B cell (primary cell): Measurements from ENCODE around the gene C1orf115. TPM values are rescaled to one million over a fixed set of nuclear protein-coding genes. Genes with fewer than 3 reads are reported as not detected.
"Not testable (repeated sequence)": the region's sequence is repeated elsewhere in the genome, so short reads cannot be mapped to it uniquely, and the experiment has no call there.

Experiments used
- ATAC-seq: fragments of 200-7000 bp; cut with Tn5 transposase; one replicate; pipeline ENCODE4 v1.10.0; 2021; ENCODE audit warnings: low read depth, mild to moderate bottlenecking, moderate number of reproducible peaks, moderate library complexity
- CTCF ChIA-PET: fragments of 350-600 bp; sonication (Branson Sonifier 250); formaldehyde crosslinking; loops from one replicate; lab custom pipeline; 2021; ENCODE audit warnings: antibody characterized with exemption, inconsistent platforms; lab: Charles Lee
- POLR2A ChIA-PET: fragments of 350-600 bp; sonication (Branson Sonifier 250); formaldehyde crosslinking; loops from one replicate; lab custom pipeline; 2021; ENCODE audit warnings: antibody characterized with exemption; lab: Charles Lee
- DNase-seq: peaks from one replicate; pipeline ENCODE4 v3.0.0; 2013
- H2AFZ ChIP-seq: 2 replicates; pipeline ENCODE4 v1.6.1; 2012; ENCODE audit warnings: mild to moderate bottlenecking, low read depth, low read length; ENCODE audit not compliant: insufficient read depth, poor library complexity, severe bottlenecking
- H3K27ac ChIP-seq, 2 donors: 1 replicate in 1 of 2; 2 replicates in 1 of 2; pipeline ENCODE4 v1.5.1; 2012 to 2013; ENCODE audit warnings: low read length in 2 of 2, mild to moderate bottlenecking in 2 of 2, moderate library complexity in 1 of 2
- H3K27me3 ChIP-seq, 4 experiments: fragments of 200-600 bp in 1 of 4; sonication (generic) in 1 of 4; replicated peaks in 1 of 4; 1 replicate in 2 of 4; 2 replicates in 2 of 4; pipeline versions ENCODE4 v1.6.1 to v1.7.0; 2013 to 2016; ENCODE audit warnings: low read length in 3 of 4, mild to moderate bottlenecking in 2 of 4, mixed read lengths in 1 of 4, moderate library complexity in 1 of 4; ENCODE audit not compliant: insufficient read depth in 4 of 4, control insufficient read depth in 3 of 4; ENCODE audit errors: control extremely low read depth in 1 of 4
- H3K36me3 ChIP-seq, 2 experiments: replicated peaks in 1 of 2; 1 replicate in 1 of 2; 2 replicates in 1 of 2; pipeline versions ENCODE4 v1.6.1 to v1.7.1; 2013; ENCODE audit warnings: low read length in 1 of 2; ENCODE audit not compliant: insufficient read depth in 2 of 2, control insufficient read depth in 1 of 2; ENCODE audit errors: control extremely low read depth in 1 of 2, extremely low read depth in 1 of 2
- H3K4me1 ChIP-seq, 2 donors: fragments of 200-600 bp in 1 of 2; sonication (generic) in 1 of 2; 1 replicate in 1 of 2; 2 replicates in 1 of 2; pipeline versions ENCODE4 v1.5.1 to v1.6.1; 2013 to 2017; ENCODE audit warnings: low read length in 2 of 2; ENCODE audit not compliant: control insufficient read depth in 2 of 2, insufficient read depth in 2 of 2
- H3K4me2 ChIP-seq: replicated peaks from 2 replicates; pipeline ENCODE3; 2012; ENCODE audit warnings: mild to moderate bottlenecking, low read depth, low read length; ENCODE audit not compliant: poor library complexity, severe bottlenecking
- H3K4me3 ChIP-seq, 5 experiments: fragments of 200-600 bp in 1 of 5; sonication (generic) in 1 of 5; 1 replicate in 3 of 5; 2 replicates in 2 of 5; pipeline versions ENCODE4 v1.5.1 to v1.7.0; 2011 to 2016; ENCODE audit warnings: low read length in 4 of 5, mild to moderate bottlenecking in 4 of 5, low read depth in 2 of 5, control low read depth in 1 of 5, moderate library complexity in 1 of 5; ENCODE audit not compliant: insufficient read depth in 1 of 5; ENCODE audit errors: control extremely low read depth in 1 of 5, extremely low read depth in 1 of 5
- H3K79me2 ChIP-seq: fragments of 200-600 bp; sonication (generic); one replicate; pipeline ENCODE4 v1.6.0; 2016; ENCODE audit warnings: low read length; ENCODE audit not compliant: control insufficient read depth, insufficient read depth
- H3K9ac ChIP-seq: fragments of 200-600 bp; sonication (generic); 2 replicates; pipeline ENCODE4 v1.6.1; 2017; ENCODE audit warnings: mild to moderate bottlenecking, low read length, moderate library complexity
- H3K9me3 ChIP-seq, 3 donors: one replicate each; pipeline versions ENCODE4 v1.6.1 to v1.7.1; 2013; ENCODE audit warnings: low read length in 2 of 3; ENCODE audit not compliant: control insufficient read depth in 2 of 3, insufficient read depth in 1 of 3; ENCODE audit errors: control extremely low read depth in 1 of 3
- H4K20me1 ChIP-seq: 2 replicates; pipeline ENCODE4 v1.6.0; 2012; ENCODE audit warnings: mild to moderate bottlenecking, low read length; ENCODE audit not compliant: insufficient read depth, control insufficient read depth, poor library complexity, severe bottlenecking
- H3K27ac Mint-ChIP-seq: one replicate; pipeline ENCODE4 v1.8.0; 2021; ENCODE audit warnings: mixed read lengths
- H3K27me3 Mint-ChIP-seq: one replicate; pipeline ENCODE4 v1.8.0; 2021; ENCODE audit warnings: mixed read lengths
- H3K4me1 Mint-ChIP-seq: one replicate; pipeline ENCODE4 v1.8.0; 2021; ENCODE audit warnings: mixed read lengths
- H3K4me3 Mint-ChIP-seq: one replicate; pipeline ENCODE4 v1.8.0; 2021; ENCODE audit warnings: mixed read lengths
- H3K9me3 Mint-ChIP-seq: one replicate; pipeline ENCODE4 v1.8.0; 2022; ENCODE audit warnings: mixed read lengths; ENCODE audit not compliant: insufficient read depth
- CTCF ChIP-seq: fragments of 200-600 bp; IDR thresholded peaks from one replicate; pipeline ENCODE4 v1.8.0; 2022; ENCODE audit warnings: antibody characterized with exemption, mild to moderate bottlenecking
- EZH2 ChIP-seq: IDR thresholded peaks from 2 replicates; pipeline ENCODE4 v1.6.1; 2012; ENCODE audit warnings: borderline replicate concordance, low read depth, mild to moderate bottlenecking, moderate library complexity, low read length; ENCODE audit not compliant: insufficient read depth, poor library complexity, severe bottlenecking
- WGBS: methylation state at CpG from one replicate; pipeline ENCODE4 v1.1.5; 2013; ENCODE audit warnings: missing lambda C conversion rate; ENCODE audit not compliant: insufficient coverage; 5-methylcytosine and 5-hydroxymethylcytosine counted together
- intact Hi-C: fragments of 100-400 bp; cut with micrococcal nuclease; formaldehyde crosslinking; loops from one replicate; pipeline ENCODE4 v1.10.0; 2022
- polyA plus RNA-seq: library from polyadenylated mRNA; depleted of rRNA; stranded (reverse); fragments of >200 nt; gene quantifications from 2 replicates; pipeline ENCODE4 v1.2.3, GENCODE V29; 2012
- total RNA-seq, 2 donors: library from RNA; stranded (reverse); fragments of 120-200 nt in 1 of 2; gene quantifications; 1 replicate in 1 of 2; 2 replicates in 1 of 2; pipeline versions ENCODE4 v1.2.3 to v1.2.4, GENCODE V29; 2013 to 2022

The C1orf115 gene
- total and polyA plus RNA-seq, 2 donors (not counting 1 experiment from before 2014, with no cell fraction given), result 6.4 to 19.5 TPM

DNA sequence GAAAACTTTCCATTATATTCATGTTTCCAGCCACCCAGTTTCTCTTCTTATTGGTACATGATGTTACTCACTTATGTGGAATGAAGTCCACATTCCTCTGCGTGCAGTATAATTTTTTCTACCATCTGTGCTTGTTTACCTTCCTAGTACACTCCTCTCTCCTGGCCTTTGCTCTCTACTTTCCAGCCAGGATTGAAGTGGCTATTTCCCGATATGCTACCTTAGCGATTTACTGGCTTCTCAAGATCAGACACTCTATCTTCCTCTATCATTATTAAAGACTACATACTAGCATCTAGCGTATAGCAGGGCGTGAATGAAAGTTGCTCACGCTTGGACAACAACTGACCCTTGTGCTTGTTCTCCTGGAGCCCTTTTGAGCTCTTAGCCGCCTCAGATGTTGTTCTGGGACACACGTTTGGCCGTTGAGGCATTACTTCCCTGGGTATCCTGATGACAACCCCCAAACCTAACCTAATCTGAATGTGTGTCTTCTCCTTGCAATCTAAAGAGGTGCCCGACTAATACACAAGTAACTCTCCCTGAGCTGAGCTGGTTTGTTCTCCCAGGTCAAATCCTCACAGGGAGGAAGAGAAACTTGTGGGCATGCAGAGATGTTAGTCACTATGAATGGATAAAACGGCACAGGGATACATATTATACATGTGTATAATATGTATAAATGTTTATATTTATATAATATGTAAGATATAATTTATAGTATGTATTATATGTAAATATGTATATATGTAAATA lies 44.6 kb downstream of the C1orf115 start:
- Mint-ChIP-seq H3K4me3 (no peak overlapping the region), H3K27me3 (no peaks in the 10 kb centered on the region), H3K9me3 (no peaks in the 10 kb centered on the region), H3K4me1 (peaks cover 23% of the 10 kb centered on the region), H3K27ac (no peak overlapping the region)
- H3K4me3 ChIP-seq, result no peak overlapping the region
- H3K36me3 ChIP-seq, result no peaks in the 10 kb centered on the region
- H3K9me3 ChIP-seq, result peaks cover 0 to 3% (median 0%) of the 10 kb centered on the region in 3 donors
- 96% methylated on average over 8 of the region's 11 CpGs for WGBS
- ATAC-seq (no peak), DNase-seq (no peak)
- H3K9ac ChIP-seq, result no peak overlapping the region
- TF ChIP-seq CTCF (no peak), EZH2 (no peak)
- no peaks in the 10 kb centered on the region for H3K79me2 ChIP-seq
- H3K4me1 ChIP-seq, result peaks cover 11% of the 10 kb centered on the region in 2 donors
- intact Hi-C loops, result no loop called here
- POLR2A ChIA-PET, result no interaction called here
- CTCF ChIA-PET, result interaction anchor here (0.8 to 3.5 kb wide), 15 partner anchors 11 to 544 kb away, joined by 3 to 75 read pairs (median 10); partner anchors contain the start of genes C1orf115 and MTARC2
- no peak overlapping the region for H3K27ac ChIP-seq
- no peaks in the 10 kb centered on the region for H3K27me3 ChIP-seq
- no peak overlapping the region for H2AFZ ChIP-seq
- H4K20me1 ChIP-seq, result no peaks in the 10 kb centered on the region
- H3K4me2 ChIP-seq, result no peak overlapping the region

DNA sequence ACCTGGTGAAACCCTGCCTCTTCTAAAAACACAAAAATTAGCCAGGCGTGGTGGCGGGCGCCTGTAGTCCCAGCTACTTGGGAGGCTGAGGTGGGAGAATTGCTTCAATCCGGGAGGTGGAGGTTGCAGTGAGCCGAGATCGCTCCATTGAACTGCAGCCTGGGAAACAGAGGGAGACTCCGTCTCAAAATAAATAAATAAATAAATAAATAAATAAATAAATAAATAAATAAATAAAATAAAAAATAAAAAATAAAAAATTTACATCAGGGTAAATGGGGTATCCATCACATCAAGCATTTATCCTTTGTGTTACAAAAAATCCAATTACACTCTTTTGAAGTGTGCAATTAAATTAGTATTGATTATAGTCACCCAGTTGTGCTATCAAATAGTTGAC lies 46.1 kb downstream of the C1orf115 start:
- H3K9me3 Mint-ChIP-seq, result not testable (repeated sequence)

More for the DNA sequence above, 46.1 kb downstream of the C1orf115 start:
- H3K9me3 ChIP-seq, ATAC-seq, H3K27me3 Mint-ChIP-seq, intact Hi-C loops, H3K9ac ChIP-seq, H3K79me2 ChIP-seq, H3K4me3 ChIP-seq, DNase-seq, H3K27me3 ChIP-seq, H2AFZ ChIP-seq, H3K27ac Mint-ChIP-seq, H3K36me3 ChIP-seq, H3K4me3 Mint-ChIP-seq, H4K20me1 ChIP-seq, CTCF ChIA-PET, H3K27ac ChIP-seq, H3K4me2 ChIP-seq: not testable (repeated sequence)
- POLR2A ChIA-PET, result interaction anchor here (0.7 kb wide), 1 partner anchor 1257 kb away, joined by 5 read pairs; no protein-coding TSS in a partner anchor
- H3K4me1 Mint-ChIP-seq, result peaks cover 23% of the 10 kb centered on the region
- WGBS, result no CpG with 5 or more reads among the region's 7 CpGs
- peaks cover 11% of the 10 kb centered on the region in 2 donors for H3K4me1 ChIP-seq
